Activated CD4-positive, alpha-beta T cell treated with anti-CD3 and anti-CD28 coated beads for 36 hours (primary cell): ENCODE data around the gene KCNJ16. TPM values are rescaled to one million over a fixed set of nuclear protein-coding genes. Genes with fewer than 3 reads are reported as not detected.

Experiments
- ATAC-seq: fragments of 200-7000 bp; cut with Tn5 transposase; one replicate; pipeline ENCODE4 v1.10.0; 2021; ENCODE audit warnings: mild to moderate bottlenecking, moderate library complexity
- CTCF ChIA-PET: fragments of 350-600 bp; sonication (Branson Sonifier 250); formaldehyde crosslinking; loops from one replicate; lab custom pipeline; 2021; ENCODE audit warnings: antibody characterized with exemption; lab: Charles Lee
- POLR2A ChIA-PET: fragments of 350-600 bp; sonication (Branson Sonifier 250); formaldehyde crosslinking; loops from one replicate; lab custom pipeline; 2021; ENCODE audit warnings: antibody characterized with exemption, inconsistent platforms; lab: Charles Lee
- DNase-seq: peaks from one replicate; pipeline ENCODE4 v3.0.0-alpha.2; 2020
- H3K27ac Mint-ChIP-seq: one replicate; pipeline ENCODE4 v1.8.0; 2021; ENCODE audit warnings: mixed read lengths
- H3K27me3 Mint-ChIP-seq: one replicate; pipeline ENCODE4 v1.8.0; 2021; ENCODE audit warnings: mixed read lengths
- H3K36me3 Mint-ChIP-seq: one replicate; pipeline ENCODE4 v1.8.0; 2021; ENCODE audit warnings: low read depth, mixed read lengths
- H3K4me1 Mint-ChIP-seq: one replicate; pipeline ENCODE4 v1.8.0; 2021; ENCODE audit warnings: mixed read lengths
- H3K4me3 Mint-ChIP-seq: one replicate; pipeline ENCODE4 v1.8.0; 2021; ENCODE audit warnings: mild to moderate bottlenecking, moderate library complexity, mixed read lengths
- H3K9me3 Mint-ChIP-seq: one replicate; pipeline ENCODE4 v1.8.0; 2021; ENCODE audit warnings: low read depth, mixed read lengths
- intact Hi-C, 2 experiments: fragments of 100-400 bp; cut with DNase I in 1 of 2; cut with micrococcal nuclease in 1 of 2; formaldehyde crosslinking; loops; one replicate each; pipeline versions ENCODE4 v1.14.2 to v1.15.1; 2022 to 2024; cut with DNase I, micrococcal nuclease
- total RNA-seq, 2 experiments: library from RNA; stranded (reverse); gene quantifications; one replicate each; pipeline ENCODE4 v1.2.3, GENCODE V29; 2021

KCNJ16 gene
- total RNA-seq, 2 experiments from 2014 or later, result not detected

- no peaks in the 10 kb centered on the region for H3K36me3 Mint-ChIP-seq
- H3K27ac Mint-ChIP-seq, result no peak overlapping the region
- no peaks in the 10 kb centered on the region for H3K4me1 Mint-ChIP-seq
- ChIA-PET POLR2A (no interaction called here), CTCF (interaction anchor here (0.6 kb wide), 1 partner anchor 527 kb away, joined by 3 read pairs; no protein-coding TSS in a partner anchor)
- H3K27me3 Mint-ChIP-seq, result peaks cover 2% of the 10 kb centered on the region
- DNase-seq (no peak), ATAC-seq (no peak)
- no peaks in the 10 kb centered on the region for H3K9me3 Mint-ChIP-seq
- intact Hi-C loops, result no loop called here
- no peak overlapping the region for H3K4me3 Mint-ChIP-seq
Measured at GRCh38 chr17:70116919-70117318, 41.9 kb downstream of the KCNJ16 start.

- POLR2A ChIA-PET, result no interaction called here
- no peak overlapping the region for H3K27ac Mint-ChIP-seq
- H3K36me3 Mint-ChIP-seq, result no peaks in the 10 kb centered on the region
- ATAC-seq (no peak), DNase-seq (no peak)
- no peaks in the 10 kb centered on the region for H3K9me3 Mint-ChIP-seq
- intact Hi-C loops, result no loop called here
- H3K27me3 Mint-ChIP-seq, result peaks cover 2% of the 10 kb centered on the region
- no peak overlapping the region for H3K4me3 Mint-ChIP-seq
- CTCF ChIA-PET, result no interaction called here
- H3K4me1 Mint-ChIP-seq, result no peaks in the 10 kb centered on the region
Measured at GRCh38 chr17:70119545-70119944, 44.5 kb downstream of the KCNJ16 start.

GRCh38 chr17:70119983-70120382, 45.0 kb downstream of the KCNJ16 start:
- Mint-ChIP-seq H3K36me3 (no peaks in the 10 kb centered on the region), H3K4me1 (no peaks in the 10 kb centered on the region), H3K27ac (no peak overlapping the region), H3K27me3 (peaks cover 2% of the 10 kb centered on the region), H3K9me3 (no peaks in the 10 kb centered on the region), H3K4me3 (no peak overlapping the region)
- CTCF ChIA-PET, result no interaction called here
- intact Hi-C loops, result no loop called here
- no peak for ATAC-seq
- POLR2A ChIA-PET, result no interaction called here
- no peak for DNase-seq

- CTCF ChIA-PET, result interaction anchor here (1.0 kb wide), 1 partner anchor 12 kb away, joined by 3 read pairs; no protein-coding TSS in a partner anchor
- Mint-ChIP-seq H3K27ac (no peak overlapping the region), H3K4me3 (no peak overlapping the region), H3K9me3 (no peaks in the 10 kb centered on the region), H3K27me3 (peaks cover 2% of the 10 kb centered on the region), H3K36me3 (no peaks in the 10 kb centered on the region), H3K4me1 (no peaks in the 10 kb centered on the region)
- intact Hi-C loops, result no loop called here
- DNase-seq (no peak), ATAC-seq (no peak)
- POLR2A ChIA-PET, result no interaction called here
Measured at GRCh38 chr17:70120425-70120824, 45.4 kb downstream of the KCNJ16 start.

GRCh38 chr17:70121126-70121525, 46.1 kb downstream of the KCNJ16 start:
- H3K4me1 Mint-ChIP-seq, result no peaks in the 10 kb centered on the region
- ChIA-PET POLR2A (no interaction called here), CTCF (interaction anchor here (0.8 to 1.0 kb wide), 2 partner anchors 11 to 51 kb away, joined by 3 to 4 read pairs; no protein-coding TSS in a partner anchor)
- no peaks in the 10 kb centered on the region for H3K9me3 Mint-ChIP-seq
- ATAC-seq (no peak), DNase-seq (no peak)
- H3K27me3 Mint-ChIP-seq, result peaks cover 2% of the 10 kb centered on the region
- H3K36me3 Mint-ChIP-seq, result no peaks in the 10 kb centered on the region
- H3K4me3 Mint-ChIP-seq, result no peak overlapping the region
- intact Hi-C loops, result no loop called here
- no peak overlapping the region for H3K27ac Mint-ChIP-seq

GRCh38 chr17:70123193-70123592, 48.2 kb downstream of the KCNJ16 start:
- H3K27me3 Mint-ChIP-seq, result peaks cover 2% of the 10 kb centered on the region
- no peak overlapping the region for H3K27ac Mint-ChIP-seq
- H3K4me1 Mint-ChIP-seq, result no peaks in the 10 kb centered on the region
- no peaks in the 10 kb centered on the region for H3K9me3 Mint-ChIP-seq
- POLR2A ChIA-PET, result no interaction called here
- ATAC-seq (no peak), DNase-seq (no peak)
- intact Hi-C loops, result no loop called here
- no peaks in the 10 kb centered on the region for H3K36me3 Mint-ChIP-seq
- H3K4me3 Mint-ChIP-seq, result no peak overlapping the region
- CTCF ChIA-PET, result no interaction called here

- ATAC-seq, result no peak
- ChIA-PET CTCF (no interaction called here), POLR2A (no interaction called here)
- Mint-ChIP-seq H3K9me3 (no peaks in the 10 kb centered on the region), H3K36me3 (no peaks in the 10 kb centered on the region), H3K27me3 (peaks cover 5% of the 10 kb centered on the region), H3K27ac (no peak overlapping the region), H3K4me1 (no peaks in the 10 kb centered on the region), H3K4me3 (no peak overlapping the region)
- no peak for DNase-seq
- intact Hi-C loops, result no loop called here
Measured at GRCh38 chr17:70124723-70125122, 49.7 kb downstream of the KCNJ16 start.

- DNase-seq (no peak), ATAC-seq (no peak)
- ChIA-PET POLR2A (no interaction called here), CTCF (interaction anchor here (0.5 to 0.8 kb wide), 3 partner anchors 188 to 332 kb away, joined by 3 read pairs; no protein-coding TSS in a partner anchor)
- intact Hi-C loops, result no loop called here
- Mint-ChIP-seq H3K27ac (no peak overlapping the region), H3K4me1 (no peaks in the 10 kb centered on the region), H3K27me3 (peaks cover 6% of the 10 kb centered on the region), H3K36me3 (no peaks in the 10 kb centered on the region), H3K4me3 (no peak overlapping the region), H3K9me3 (no peaks in the 10 kb centered on the region)
Measured at GRCh38 chr17:70127221-70127873, 52.3 kb downstream of the KCNJ16 start.

- no peaks in the 10 kb centered on the region for H3K9me3 Mint-ChIP-seq
- H3K4me1 Mint-ChIP-seq, result no peaks in the 10 kb centered on the region
- H3K27ac Mint-ChIP-seq, result no peak overlapping the region
- POLR2A ChIA-PET, result no interaction called here
- no peak for ATAC-seq
- no peaks in the 10 kb centered on the region for H3K36me3 Mint-ChIP-seq
- intact Hi-C loops, result no loop called here
- CTCF ChIA-PET, result no interaction called here
- no peak overlapping the region for H3K4me3 Mint-ChIP-seq
- H3K27me3 Mint-ChIP-seq, result peaks cover 7% of the 10 kb centered on the region
- no peak for DNase-seq
Measured at GRCh38 chr17:70128727-70129238, 53.8 kb downstream of the KCNJ16 start.

- Mint-ChIP-seq H3K4me3 (no peak overlapping the region), H3K27ac (no peak overlapping the region), H3K9me3 (no peaks in the 10 kb centered on the region), H3K4me1 (no peaks in the 10 kb centered on the region), H3K36me3 (no peaks in the 10 kb centered on the region), H3K27me3 (peaks cover 9% of the 10 kb centered on the region)
- ChIA-PET CTCF (interaction anchor here (0.6 kb wide), 1 partner anchor 107 kb away, joined by 4 read pairs; no protein-coding TSS in a partner anchor), POLR2A (no interaction called here)
- ATAC-seq (no peak), DNase-seq (no peak)
- intact Hi-C loops, result no loop called here
Measured at GRCh38 chr17:70130289-70130688, 55.3 kb downstream of the KCNJ16 start.

GRCh38 chr17:70132505-70132904, 57.5 kb downstream of the KCNJ16 start:
- CTCF ChIA-PET, result interaction anchor here (0.7 kb wide), 1 partner anchor 11 kb away, joined by 3 read pairs; no protein-coding TSS in a partner anchor
- intact Hi-C loops, result no loop called here
- POLR2A ChIA-PET, result no interaction called here
- Mint-ChIP-seq H3K36me3 (no peaks in the 10 kb centered on the region), H3K9me3 (no peaks in the 10 kb centered on the region), H3K4me1 (peaks cover 9% of the 10 kb centered on the region), H3K27me3 (peaks cover 11% of the 10 kb centered on the region), H3K27ac (no peak overlapping the region), H3K4me3 (no peak overlapping the region)
- DNase-seq (no peak), ATAC-seq (no peak)

GRCh38 chr17:70134042-70134441, 59.0 kb downstream of the KCNJ16 start:
- Mint-ChIP-seq H3K36me3 (no peaks in the 10 kb centered on the region), H3K4me3 (no peak overlapping the region), H3K27ac (no peak overlapping the region), H3K4me1 (peaks cover 21% of the 10 kb centered on the region), H3K9me3 (no peaks in the 10 kb centered on the region), H3K27me3 (peaks cover 11% of the 10 kb centered on the region)
- no peak for DNase-seq
- ChIA-PET CTCF (no interaction called here), POLR2A (no interaction called here)
- intact Hi-C loops, result no loop called here
- ATAC-seq, result no peak
